HL-60/S4 treated with retinoic acid at 250 ng/mL for 4 days and 3 days (cell line): ENCODE measurements around the gene SCAND1.
"Not testable (repeated sequence)": the region's sequence is repeated elsewhere in the genome, so short reads cannot be mapped to it uniquely, and the experiment has no call there.

Source experiments
- in situ Hi-C: fragments of 300-500 bp; cut with MboI; formaldehyde crosslinking; loops from 2 replicates; pipeline ENCODE4 v1.7.0; 2022; ENCODE audit warnings: low sequenced_read_pairs

The SCAND1 gene

DNA sequence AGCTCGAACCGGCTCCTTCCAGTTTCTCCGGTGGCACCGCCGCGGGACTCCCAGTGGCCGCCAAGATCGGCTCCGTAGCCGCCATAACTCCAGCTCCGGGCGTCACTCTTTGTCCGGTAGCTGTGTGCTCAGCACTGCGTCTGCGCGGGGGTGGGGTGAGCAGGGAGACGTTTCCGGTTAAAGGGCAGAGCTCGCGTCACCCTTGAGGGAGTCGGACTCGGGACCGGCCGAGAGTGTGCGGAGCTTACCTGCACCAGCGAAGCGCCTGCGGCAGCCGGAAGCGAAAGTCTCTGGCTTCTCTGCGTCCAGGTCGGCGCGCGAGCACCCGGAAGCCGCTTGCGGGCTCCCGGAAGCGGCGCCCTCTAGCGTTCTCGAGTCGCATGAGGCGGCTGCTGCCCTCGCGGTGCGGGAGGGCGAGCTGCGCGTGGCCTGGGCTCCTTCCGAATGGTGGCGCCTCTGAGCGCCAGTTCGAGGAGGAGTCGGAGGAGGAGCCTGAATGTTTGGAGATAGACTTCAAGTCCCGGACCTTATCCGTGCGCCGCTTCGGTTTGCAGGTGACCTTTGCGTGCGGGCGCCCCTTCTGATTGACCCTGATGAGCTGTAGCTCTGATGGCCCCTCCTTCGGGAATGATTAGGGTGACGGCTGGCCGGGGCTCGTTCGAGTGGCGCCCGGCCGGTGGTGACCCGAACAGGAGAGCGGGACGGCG, at the start of gene SCAND1:
Gene SCAND1, minus strand, starts transcription at position 303 of the 707 bp plus-strand sequence. Its CDS starts 218 bp downstream, at position 85.
- in situ Hi-C loops = no loop called here

DNA sequence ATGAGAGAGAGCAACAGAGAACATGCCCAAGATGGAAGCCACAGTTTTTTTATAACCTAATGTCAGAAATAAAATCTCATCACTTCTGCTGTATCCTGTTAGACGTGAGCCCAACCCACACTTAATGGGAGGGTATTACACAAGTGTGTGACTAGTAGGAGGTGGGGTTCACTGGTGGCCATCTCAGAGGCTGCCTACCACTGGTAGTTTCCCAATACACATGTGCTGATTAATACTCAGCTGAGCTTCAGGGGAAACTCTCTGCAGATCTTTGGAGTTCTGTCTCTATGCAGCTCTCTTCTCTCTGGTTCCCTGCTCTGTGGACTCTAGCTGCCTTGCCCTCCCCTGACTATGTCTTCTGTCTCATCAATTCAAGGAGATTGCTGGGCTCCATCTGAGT, 49.7 kb upstream of the SCAND1 start:
- in situ Hi-C loops = no loop called here

DNA sequence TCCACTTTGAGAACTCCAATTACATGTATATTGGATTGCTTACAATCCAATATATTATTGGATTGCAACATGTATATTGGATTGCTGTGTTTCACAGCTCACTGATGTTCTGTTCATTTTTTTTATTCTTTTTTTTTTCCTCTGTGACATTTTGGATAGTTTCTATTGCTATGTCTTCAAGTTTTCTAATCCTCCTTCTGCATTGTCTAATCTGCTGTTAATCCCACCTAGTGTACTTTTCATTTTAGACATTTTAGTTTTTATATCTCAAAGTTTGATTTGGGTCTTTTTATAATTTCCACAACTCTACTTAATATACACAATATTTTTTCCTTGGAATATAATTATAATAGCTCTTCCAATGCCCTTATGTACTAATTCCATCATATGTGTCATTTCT, 48.6 kb upstream of the SCAND1 start:
- in situ Hi-C loops = no loop called here

DNA sequence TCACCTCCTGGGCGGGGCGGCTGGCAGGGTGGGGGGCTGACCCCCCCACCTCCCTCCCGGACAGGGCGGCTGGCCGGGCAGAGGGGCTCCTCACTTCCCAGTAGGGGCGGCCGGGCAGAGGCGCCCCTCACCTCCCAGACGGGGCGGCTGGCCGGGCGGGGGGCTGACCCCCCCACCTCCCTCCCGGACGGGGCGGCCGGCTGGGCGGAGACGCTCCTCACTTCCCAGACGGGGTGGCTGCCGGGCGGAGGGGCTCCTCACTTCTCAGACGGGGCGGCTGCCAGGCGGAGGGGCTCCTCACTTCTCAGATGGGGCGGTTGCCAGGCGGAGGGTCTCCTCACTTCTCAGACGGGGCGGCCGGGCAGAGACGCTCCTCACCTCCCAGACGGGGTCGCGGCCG, 47.0 kb upstream of the SCAND1 start:
- in situ Hi-C loops = not testable (repeated sequence)

DNA sequence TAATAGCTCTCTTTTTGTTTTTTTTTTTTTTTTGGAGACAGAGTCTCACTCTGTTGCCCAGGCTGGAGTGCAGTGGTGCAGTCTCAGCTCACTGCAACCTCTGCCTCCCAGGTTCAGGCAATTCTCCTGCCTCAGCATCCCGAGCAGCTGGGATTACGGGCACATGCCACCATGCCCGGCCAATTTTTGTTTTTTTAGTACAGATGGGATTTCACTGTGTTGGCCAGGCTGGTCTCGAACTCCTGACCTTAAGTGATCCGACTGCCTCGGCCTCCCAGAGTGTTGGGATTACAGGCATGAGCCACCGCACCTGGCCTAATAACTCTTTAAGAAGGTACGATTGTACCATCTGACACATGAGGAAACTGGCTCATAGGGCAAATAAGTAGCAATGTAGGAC, 42.2 kb upstream of the SCAND1 start:
- in situ Hi-C loops = not testable (repeated sequence)

DNA sequence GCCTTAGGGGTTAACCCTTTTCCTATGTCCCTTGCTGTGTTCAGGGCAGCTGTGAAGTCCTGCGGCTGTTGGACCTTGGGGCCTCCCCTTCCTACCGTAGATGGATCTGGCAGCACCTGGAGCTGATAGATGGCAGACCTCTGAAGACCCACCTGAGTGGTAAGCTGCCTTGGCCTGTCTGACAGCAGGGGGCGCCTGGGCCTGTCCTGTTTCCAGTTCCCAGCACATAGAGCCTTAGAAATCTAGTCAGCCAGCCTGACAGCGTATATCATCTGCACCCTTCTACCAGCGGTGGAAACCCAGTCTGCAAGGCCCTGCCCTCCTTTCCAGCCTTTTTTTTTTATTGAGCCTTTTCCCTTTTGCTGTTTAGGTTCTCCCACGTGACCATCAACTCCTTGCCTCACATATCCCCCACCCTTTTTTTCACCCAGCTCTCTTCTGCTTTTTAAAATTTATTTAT, 40.7 kb upstream of the SCAND1 start:
- in situ Hi-C loops = no loop called here

DNA sequence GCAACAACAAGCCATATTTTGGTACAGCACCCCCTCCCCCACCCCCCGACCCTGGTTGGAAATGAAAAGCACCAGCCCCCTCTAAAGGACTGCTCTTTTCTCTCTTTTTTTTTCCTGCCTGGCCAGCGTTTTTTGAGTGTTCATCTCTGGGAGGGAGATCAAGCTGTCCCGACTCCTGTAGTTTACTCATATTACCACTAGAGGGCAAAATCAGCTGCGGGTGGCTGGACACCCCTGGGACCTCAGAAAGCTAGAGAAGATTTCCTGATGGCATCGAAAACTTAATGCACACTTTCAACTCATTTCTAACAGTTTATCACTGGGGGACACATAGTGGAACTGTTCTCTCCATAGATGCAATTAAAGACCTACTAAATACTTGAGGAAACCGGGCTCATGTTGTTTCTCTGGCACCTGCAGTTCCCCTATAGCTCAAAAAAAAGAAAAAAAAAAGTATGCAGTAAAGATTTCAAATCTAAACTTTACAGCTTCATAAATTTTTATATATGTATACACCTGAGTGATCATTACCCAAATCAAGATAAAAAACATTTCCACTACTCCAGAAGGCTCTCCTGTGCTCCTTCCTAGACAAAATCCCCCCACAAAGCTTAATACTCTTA, 38.5 kb upstream of the SCAND1 start:
- in situ Hi-C loops = no loop called here

DNA sequence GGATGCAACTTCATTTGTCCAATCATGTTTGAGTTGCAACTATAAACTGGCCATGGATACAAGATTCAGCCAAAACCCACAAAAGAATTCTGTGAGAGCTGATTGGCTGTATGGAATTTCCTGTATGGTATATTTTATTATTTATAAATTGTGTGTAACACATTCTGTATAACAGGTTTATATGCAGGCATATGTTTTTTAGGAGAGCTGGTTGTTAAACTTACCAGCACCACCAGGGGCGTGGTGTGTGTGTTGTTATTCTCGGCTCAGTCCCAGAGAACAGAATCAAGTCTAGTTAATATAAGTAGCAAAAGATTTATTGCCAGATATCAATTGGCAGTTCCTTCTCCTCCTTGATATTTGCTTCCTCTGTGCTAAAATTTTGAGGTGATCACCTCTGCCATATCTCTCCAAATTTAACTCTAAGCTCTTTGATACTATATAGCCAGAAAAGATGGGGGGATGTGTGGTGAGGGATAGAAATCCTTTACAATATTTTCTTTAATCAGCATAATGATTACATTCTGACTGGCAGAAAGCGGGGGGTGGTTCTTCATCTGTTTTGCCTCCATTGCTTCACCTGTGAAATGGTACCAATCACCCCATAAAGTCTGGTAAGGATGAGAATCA, 37.0 kb upstream of the SCAND1 start:
- in situ Hi-C loops = no loop called here

DNA sequence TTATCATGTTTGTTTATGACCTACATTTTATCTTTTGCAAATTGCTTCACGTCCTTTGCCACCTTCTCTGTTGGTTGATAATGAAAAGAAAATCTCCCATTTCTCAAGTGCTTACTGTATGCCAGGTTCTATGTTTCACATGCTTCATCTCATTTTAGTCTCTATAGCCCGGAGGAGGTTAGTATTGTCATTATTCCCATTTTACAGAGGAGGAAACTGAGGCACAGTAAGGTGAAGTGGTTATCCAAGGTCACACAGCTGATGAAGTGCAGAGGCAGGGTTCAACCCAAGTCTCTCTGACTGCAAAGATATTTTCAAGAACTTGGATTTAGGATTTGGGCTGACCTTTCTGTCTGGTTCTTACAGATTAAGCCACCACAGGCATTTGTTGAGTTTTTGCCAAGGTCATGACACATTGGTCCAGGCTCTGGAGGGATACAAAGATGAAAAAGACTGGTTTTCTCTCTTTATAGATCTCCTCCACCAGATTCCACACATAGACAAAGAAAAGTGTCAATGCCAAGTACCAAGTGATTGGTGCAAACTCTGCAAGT, 34.7 kb upstream of the SCAND1 start:
- in situ Hi-C loops = loop anchor here (10.0 kb wide), 1 partner anchor 146 kb away; no protein-coding TSS in a partner anchor

DNA sequence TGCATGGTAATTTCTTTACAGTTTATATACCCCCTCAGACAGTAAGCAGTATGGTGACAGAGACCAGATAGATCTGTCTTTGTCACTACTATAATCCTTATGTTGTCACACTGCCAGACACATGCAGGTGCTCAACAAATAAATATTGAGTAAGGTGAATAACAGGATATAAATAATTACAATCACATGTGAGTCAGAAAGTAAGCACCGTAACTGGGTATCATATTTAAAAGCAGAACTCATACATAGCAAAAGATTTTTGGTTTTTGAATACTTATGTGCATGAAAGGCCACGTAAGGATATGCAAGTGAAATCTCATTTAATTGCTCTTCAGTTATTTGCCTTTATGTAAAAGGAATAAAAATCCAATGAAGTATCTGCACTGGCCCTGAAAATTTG, 31.5 kb upstream of the SCAND1 start:
- in situ Hi-C loops = loop anchor here (10.0 kb wide), 1 partner anchor 149 kb away; no protein-coding TSS in a partner anchor

DNA sequence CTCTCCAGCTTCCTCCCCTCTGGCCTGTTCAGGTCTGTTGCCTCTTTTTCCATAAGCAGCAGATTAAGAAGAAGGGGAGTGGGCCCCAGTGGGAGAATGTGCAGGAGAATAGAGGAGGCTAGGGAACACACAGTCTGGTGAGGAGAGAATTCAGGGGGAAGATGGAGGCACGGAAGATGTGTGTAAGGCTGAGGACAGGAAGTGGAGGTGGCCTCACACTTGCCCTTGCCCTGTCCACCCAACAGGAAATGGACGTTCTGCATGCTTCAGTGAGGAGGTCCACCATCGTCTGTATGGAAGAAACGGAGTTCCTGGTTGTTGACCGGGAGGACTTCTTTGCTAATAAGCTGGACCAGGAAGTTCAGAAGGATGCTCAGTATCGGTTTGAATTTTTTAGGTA, 30.1 kb upstream of the SCAND1 start:
- in situ Hi-C loops = loop anchor here (10.0 kb wide), 1 partner anchor 150 kb away; no protein-coding TSS in a partner anchor

DNA sequence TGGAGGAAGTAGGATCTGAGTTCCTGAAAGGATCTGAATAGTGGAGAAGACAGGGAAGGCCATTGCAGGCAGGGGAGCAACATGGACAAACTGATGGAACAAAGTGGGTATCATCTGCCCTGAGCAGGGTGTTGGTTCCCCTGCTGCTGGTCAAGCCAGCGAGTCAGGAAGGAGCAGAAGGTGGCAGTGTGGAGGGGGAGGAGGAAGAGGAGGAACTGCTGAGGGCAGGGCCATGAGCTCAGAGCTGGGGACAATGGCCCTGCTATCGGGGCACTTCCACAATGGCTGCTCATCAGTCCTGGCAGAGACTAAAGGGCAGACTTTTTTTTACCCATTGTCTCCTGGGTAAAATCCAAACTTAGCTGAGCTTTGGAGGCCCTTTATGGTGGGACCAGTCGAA, 27.7 kb upstream of the SCAND1 start:
- in situ Hi-C loops = loop anchor here (10.0 kb wide), 1 partner anchor 153 kb away; no protein-coding TSS in a partner anchor

DNA sequence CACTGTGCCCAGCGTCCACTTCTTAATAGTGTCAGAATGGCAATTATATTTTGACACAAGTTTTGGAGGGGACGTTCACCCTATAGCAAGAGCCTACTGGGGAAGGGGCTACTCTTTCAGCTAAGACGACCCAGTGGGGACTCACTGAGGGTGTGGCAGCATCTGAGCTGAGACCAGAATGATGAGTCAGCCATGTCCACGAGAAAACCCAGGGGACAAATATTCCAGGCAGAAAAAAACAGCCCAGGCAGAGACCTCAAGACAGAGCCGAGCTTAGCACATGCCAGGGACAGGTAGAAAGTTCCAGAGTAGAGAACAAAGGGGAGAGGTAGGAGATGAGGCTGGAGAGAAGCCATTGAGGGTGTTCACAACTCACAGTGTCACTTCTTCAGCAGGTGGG, 25.2 kb upstream of the SCAND1 start:
- in situ Hi-C loops = no loop called here

DNA sequence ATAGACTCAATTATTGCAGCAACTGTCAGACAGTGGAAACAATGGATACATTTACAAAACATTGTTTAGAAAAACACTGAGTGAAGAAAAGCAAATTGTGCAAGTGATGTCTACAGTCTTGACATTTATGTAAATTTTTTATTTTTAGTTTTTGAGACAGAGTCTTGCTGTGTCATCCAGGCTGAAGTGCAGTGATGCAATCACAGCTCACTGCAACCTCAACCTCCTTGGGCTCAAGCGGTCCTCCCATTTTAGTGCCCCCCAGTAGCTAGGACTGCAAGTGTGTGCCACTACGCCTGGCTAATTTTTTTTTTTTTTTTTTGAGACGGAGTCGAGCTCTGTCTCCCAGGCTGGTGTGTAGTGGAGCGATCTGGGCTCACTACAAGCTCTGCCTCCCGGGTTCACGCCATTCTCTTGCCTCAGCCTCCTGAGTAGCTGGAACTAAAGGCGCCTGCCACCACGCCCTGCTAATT, 23.8 kb upstream of the SCAND1 start:
- in situ Hi-C loops = no loop called here

DNA sequence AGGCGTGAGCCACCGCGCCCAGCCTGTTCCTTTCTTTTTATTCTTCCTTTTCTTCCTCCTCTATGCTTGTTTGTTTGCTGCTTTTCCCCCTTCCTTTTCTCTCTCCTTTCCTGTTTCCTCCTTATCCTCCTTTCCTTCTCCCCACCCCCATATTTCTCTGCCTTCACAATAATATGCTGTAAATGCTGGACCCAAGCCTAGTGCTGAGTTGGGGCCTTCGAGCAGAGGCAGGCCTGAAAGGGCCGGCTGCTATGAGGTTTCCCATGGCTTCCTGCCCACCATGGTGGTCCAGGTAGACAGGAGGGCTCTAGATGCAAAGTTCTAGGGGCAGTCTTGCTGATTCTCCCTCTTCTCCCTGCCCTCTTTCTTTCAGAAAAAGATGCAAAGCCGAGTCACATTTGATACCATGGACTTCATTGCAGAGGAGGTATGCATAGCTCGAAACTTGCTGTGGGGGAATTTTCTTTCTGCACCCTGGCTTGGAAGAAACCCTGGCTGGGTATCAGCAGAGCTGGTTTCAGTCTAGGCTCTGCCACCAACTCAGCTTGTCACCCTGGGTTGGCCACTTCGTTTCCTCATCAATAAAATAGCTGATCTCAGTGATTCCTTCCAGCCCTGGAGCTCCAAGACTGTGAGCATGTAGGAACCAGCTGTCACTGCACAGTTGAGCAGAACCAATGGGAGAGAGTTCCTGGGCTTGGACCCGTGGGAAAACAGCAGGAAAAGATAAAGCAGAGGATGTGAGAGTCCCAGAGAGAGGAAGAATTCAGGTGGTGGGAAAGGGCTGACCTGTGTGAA, 21.5 kb upstream of the SCAND1 start:
- in situ Hi-C loops = no loop called here

DNA sequence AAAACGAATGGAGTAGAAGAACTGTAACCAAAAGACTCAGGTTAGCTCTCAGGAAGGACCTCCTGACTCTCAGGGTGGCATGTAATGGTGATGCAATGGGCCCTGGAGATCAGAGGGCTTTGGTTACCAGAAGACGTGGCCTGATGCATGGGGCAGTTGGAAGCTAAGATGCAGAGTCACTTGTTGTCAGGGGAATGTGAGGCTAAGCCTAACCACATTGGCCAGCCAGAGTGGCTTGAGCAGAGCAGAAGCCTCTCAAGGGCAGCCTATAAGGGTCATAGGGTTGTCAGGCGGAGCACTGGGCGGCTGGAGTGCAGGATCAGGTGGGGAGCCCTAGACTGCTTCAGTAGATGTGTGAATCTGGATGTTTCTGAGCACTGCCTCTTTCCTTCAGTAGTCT, 20.0 kb upstream of the SCAND1 start:
- in situ Hi-C loops = no loop called here

DNA sequence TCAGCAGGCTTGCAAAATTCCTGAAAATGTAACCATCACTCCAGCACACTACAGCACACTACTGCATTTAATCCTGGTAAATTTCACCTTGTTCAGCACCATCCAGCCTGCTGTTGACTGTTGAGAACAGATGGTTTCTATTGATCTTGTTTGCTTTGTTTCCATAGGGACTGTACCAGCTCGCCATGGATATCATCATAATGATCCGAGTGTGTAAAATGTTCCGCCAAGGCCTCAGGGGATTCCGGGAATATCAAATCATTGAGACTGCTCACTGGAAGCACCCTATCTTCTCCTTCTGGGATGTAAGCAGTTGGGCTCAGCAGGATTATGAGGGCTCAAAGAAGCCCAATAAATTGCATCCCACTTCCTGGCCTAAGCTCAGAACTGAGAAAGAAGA, 18.2 kb upstream of the SCAND1 start:
- in situ Hi-C loops = no loop called here

DNA sequence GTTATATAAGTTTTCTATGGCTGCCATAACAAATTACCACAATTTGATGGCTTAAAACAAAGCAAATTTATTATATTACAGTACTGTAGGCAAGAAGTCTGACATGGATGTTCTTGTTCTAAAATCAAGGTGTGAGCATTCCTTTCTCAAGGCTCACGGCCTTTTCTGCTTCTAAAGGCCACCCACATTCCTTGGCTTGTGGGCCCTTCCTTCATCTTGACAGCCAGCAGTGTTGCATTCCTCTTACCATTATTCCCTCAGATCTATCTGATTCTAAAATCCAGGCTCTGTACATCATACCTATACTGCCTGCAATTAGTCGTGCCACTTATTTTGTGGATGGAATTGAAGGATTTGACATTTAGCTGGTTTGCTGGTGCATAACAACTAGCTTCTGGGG, 17.7 kb upstream of the SCAND1 start:
- in situ Hi-C loops = no loop called here

DNA sequence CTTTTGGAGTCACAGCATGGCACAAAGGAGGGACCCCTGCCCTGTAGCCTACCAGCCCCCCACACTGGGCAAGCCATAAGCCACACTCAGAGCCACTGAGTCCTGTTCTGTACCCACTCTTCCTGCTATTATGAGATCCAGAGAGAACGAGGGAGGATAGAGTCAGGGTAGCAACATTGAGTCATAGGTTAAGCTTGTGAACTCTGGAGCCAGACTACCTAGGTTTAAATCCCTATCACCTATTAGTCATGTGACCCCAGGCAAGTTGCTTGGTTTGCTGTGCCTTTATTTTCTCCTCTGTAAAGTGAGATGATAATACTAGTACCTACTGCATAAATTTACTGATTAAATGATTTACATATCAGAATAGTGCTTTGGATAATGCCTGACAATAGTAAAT, 14.6 kb upstream of the SCAND1 start:
- in situ Hi-C loops = no loop called here

DNA sequence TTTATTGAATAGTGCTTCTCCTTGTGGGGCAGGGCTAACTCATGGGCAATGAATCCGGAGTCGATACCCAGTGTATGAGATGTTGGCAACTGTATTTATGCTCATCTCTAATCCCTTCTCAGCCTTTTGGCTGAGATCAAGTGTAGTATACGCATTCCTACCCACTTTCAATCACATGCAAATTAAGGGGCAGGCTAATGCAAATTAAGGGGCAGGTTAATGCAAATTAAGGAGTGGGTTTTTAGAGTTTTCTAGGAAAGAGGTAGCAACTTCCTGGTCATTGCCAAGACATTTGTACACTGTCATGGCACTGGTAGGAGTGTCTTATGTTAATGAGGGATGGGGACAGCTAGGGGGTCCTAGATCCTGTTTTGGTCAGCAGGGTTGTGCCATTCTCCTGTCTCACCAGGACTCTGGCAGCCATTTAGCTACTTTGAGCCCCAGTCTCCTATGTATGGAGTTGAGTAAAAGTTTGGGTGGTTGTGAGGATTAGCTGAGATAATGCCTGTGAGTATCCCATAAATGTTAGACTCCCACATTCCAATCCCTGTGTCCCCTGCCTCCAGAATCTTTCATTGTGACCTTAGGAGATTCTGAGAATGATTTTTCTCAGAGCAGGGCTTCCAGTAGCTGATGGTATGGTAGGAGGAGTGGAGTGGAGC, 13.8 kb upstream of the SCAND1 start, which contains the start of gene CNBD2:
Gene CNBD2, plus strand, starts transcription at position 612 of the 662 bp plus-strand sequence. CDS start 173 bp downstream, outside the sequence.
- in situ Hi-C loops = no loop called here
